ENCODE results near the gene FGFRL1.

Gene FGFRL1

DNA sequence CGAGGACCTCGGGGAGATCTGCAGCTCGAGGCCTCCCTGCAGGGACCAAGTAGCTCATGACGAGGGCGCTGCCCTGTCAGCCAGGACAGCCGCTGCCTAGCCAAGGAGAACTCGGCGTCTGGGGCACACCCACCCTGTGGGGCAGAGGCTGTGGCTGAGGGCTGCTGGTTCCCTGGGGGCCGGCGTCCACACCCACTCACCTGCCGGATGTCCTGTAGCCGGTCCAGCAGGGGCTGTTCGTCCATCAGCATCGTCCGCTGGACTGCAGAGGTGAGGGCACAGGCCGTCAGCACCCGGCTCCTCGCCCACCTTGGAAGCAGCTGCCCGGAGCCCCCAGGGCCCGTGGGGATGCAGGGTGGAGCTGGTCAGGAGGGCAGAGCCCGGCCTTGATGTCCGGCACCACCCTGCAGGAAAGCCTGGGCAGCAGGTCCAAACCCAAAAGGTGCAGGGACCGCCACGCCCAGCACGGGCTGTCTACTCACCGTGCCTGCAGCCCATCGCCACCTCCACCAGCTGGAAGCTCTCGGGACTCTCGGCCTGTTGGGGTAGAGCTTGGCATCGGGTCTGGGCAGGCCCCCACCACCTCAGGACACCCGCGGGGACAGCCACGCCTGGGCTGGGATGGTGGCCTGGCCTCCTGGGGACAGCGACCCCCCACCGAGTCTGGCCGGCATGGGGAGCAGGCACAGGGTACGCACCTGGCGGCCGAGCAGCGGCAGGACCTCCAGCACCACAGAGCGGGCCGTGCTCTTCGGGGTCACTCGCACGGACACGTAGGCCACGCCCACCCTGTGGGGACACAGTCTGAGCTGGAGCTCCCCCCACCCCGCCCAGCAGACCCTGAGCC is 44.9 kb upstream of the FGFRL1 start:
- Histone ChIP-seq H3K36me3 (ENCODE audit: insufficient read depth, insufficient read length, low read length) (peaks cover 51% of the 10 kb centered on the region), H3K9me3 (ENCODE audit: insufficient read depth, low read length) (no peaks in the 10 kb centered on the region), H3K4me1 (ENCODE audit: insufficient read depth, insufficient read length) (peaks cover 23% of the 10 kb centered on the region), H3K27me3 (ENCODE audit: insufficient read depth, insufficient read length) (peaks cover 6% of the 10 kb centered on the region), H3K4me3 (ENCODE audit: insufficient read length, low read depth) (no peak overlapping the region), H3K9ac (ENCODE audit: insufficient read length, low read depth) (no peak overlapping the region)
- TF ChIP-seq YY1 (IDR thresholded peaks at IDR 0.05; ENCODE audit: insufficient read depth, insufficient read length) (no peak), SUZ12 (IDR thresholded peaks at IDR 0.05; ENCODE audit: extremely low read depth, insufficient read depth, insufficient read length) (no peak), ZNF274 (IDR thresholded peaks at IDR 0.05; ENCODE audit: low read depth, low read length) (no peak)
- DNase-seq (ENCODE audit: low read depth, low spot score), result no peak

DNA sequence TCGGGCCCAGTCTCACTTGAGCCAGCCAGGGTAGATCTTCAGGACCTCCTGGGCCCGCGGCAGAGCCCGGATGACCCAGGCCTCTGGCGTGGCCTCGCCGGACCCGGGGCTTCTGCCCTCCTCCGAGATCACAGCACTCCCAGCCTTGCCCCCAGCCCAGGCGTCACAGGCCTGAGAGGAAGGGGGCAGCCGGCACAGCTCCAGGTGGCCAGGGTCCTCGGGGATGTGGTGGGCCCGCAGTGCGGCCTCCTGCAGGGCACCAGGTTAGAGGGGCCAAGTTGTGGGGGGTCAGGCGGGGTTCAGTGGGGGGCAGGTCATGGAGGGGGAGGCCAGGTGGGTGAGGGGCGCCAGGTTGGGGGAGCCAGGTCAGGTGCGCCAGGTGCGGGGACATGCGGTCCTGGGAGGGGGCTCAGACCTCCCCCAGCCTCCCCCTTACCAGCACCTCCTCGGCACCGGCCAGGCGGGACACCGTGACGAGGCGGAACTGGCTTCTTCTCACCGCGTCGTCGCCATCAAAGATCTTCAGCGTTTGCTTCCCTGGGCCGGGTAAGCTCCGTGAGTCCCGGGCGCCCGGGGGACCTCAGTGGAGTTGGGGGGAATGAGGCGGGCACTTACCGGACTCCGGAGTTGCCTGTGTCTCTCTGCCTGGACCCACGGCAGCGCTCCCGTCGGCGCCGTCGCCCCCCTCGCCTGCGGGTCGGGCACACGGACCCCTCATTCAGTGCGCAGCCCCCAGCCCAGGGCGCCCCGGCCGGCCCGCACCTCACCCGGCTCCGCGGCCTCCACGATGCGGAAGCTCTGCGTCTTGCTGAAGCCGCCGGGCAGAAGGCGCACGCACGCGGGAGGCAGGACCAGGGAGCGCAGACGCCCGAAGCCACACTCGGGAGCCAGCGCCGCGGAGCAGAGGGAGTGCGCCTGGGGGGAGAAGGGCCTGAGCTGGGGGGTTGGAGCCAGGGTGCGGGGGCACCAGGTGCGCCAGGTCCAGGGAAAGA is 44.0 kb upstream of the FGFRL1 start:
- peaks cover 26% of the 10 kb centered on the region for H3K4me1 ChIP-seq (ENCODE audit: insufficient read depth, insufficient read length)
- DNase-seq (ENCODE audit: low read depth, low spot score), result no peak
- H3K27me3 ChIP-seq (ENCODE audit: insufficient read depth, insufficient read length), result peaks cover 15% of the 10 kb centered on the region
- no peaks in the 10 kb centered on the region for H3K9me3 ChIP-seq (ENCODE audit: insufficient read depth, low read length)
- no peak overlapping the region for H3K4me3 ChIP-seq (ENCODE audit: insufficient read length, low read depth)
- H3K9ac ChIP-seq (ENCODE audit: insufficient read length, low read depth), result no peak overlapping the region
- TF ChIP-seq SUZ12 (IDR thresholded peaks at IDR 0.05; ENCODE audit: extremely low read depth, insufficient read depth, insufficient read length) (no peak), YY1 (IDR thresholded peaks at IDR 0.05; ENCODE audit: insufficient read depth, insufficient read length) (no peak), ZNF274 (IDR thresholded peaks at IDR 0.05; ENCODE audit: low read depth, low read length) (no peak)
- peaks cover 42% of the 10 kb centered on the region for H3K36me3 ChIP-seq (ENCODE audit: insufficient read depth, insufficient read length, low read length)

DNA sequence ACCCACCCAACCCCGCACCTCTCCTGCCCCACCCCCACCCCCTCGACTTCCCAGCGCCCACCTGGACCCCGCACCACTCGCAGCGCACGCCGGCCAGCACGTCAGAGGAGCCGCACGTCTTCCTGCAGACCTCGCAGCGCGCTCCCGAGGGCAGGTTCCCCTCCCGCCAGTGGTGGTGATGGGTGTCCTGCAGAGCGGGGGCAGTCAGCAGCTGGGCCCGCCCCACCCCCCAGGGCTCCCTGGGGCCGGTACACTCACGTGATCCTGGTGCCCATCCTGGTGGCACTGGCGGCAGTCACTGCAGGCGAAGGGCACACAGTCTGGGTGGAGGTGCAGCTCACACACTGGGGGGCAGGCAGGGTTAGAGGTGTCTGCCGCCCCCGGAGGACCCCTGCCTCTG is 43.2 kb upstream of the FGFRL1 start:
- no peak overlapping the region for H3K4me3 ChIP-seq (ENCODE audit: insufficient read length, low read depth)
- no peak for DNase-seq (ENCODE audit: low read depth, low spot score)
- no peak overlapping the region for H3K9ac ChIP-seq (ENCODE audit: insufficient read length, low read depth)
- peaks cover 23% of the 10 kb centered on the region for H3K27me3 ChIP-seq (ENCODE audit: insufficient read depth, insufficient read length)
- H3K9me3 ChIP-seq (ENCODE audit: insufficient read depth, low read length), result no peaks in the 10 kb centered on the region
- H3K4me1 ChIP-seq (ENCODE audit: insufficient read depth, insufficient read length), result peaks cover 26% of the 10 kb centered on the region
- no peak for TF ChIP-seq YY1 (IDR thresholded peaks at IDR 0.05; ENCODE audit: insufficient read depth, insufficient read length)
- no peak for TF ChIP-seq ZNF274 (IDR thresholded peaks at IDR 0.05; ENCODE audit: low read depth, low read length)
- H3K36me3 ChIP-seq (ENCODE audit: insufficient read depth, insufficient read length, low read length), result peaks cover 36% of the 10 kb centered on the region

DNA sequence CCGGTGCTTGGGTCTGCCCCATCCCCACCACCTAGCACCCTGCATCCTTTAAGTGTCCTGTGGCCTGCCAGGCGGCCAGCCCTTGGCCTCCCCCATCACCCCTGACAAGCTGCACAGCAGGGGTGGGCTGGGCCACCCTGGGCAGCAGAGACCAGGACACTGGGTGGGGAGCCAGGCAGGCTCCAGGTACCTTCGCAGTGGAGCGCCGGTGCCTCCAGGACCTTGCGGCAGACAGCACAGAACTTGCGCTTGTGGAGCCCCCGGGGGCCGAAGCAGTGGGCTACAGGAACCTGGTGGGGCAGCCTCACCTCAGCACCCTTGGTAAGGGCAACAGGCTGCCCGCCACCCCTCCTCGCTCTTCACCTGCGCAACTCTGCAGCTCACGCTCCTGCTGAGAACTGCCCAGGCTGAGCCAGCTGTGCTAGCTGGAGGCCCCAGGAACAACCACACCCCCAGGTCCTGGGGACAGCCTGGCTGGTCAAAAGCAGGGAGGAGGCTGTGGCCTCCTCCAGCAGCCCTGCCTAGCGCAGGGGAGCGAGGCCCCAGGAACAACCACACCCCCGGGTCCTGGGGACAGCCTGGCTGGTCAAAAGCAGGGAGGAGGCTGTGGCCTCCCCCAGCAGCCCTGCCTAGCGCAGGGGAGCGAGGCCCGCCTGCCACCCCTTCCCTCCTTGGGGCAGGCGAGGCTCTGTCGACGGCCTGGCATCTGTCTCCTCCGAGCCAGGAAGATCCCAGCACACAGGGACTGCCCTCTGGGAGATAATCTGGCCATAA is 42.6 kb upstream of the FGFRL1 start:
- Histone ChIP-seq H3K4me1 (ENCODE audit: insufficient read depth, insufficient read length) (peaks cover 28% of the 10 kb centered on the region), H3K4me3 (ENCODE audit: insufficient read length, low read depth) (no peak overlapping the region), H3K36me3 (ENCODE audit: insufficient read depth, insufficient read length, low read length) (peaks cover 32% of the 10 kb centered on the region), H3K9me3 (ENCODE audit: insufficient read depth, low read length) (no peaks in the 10 kb centered on the region), H3K27me3 (ENCODE audit: insufficient read depth, insufficient read length) (peaks cover 25% of the 10 kb centered on the region), H3K9ac (ENCODE audit: insufficient read length, low read depth) (peak overlapping the region; percentile 51)
- TF ChIP-seq SUZ12 (IDR thresholded peaks at IDR 0.05; ENCODE audit: extremely low read depth, insufficient read depth, insufficient read length) (no peak), YY1 (IDR thresholded peaks at IDR 0.05; ENCODE audit: insufficient read depth, insufficient read length) (no peak), ZNF274 (IDR thresholded peaks at IDR 0.05; ENCODE audit: low read depth, low read length) (no peak)
- no peak for DNase-seq (ENCODE audit: low read depth, low spot score)

DNA sequence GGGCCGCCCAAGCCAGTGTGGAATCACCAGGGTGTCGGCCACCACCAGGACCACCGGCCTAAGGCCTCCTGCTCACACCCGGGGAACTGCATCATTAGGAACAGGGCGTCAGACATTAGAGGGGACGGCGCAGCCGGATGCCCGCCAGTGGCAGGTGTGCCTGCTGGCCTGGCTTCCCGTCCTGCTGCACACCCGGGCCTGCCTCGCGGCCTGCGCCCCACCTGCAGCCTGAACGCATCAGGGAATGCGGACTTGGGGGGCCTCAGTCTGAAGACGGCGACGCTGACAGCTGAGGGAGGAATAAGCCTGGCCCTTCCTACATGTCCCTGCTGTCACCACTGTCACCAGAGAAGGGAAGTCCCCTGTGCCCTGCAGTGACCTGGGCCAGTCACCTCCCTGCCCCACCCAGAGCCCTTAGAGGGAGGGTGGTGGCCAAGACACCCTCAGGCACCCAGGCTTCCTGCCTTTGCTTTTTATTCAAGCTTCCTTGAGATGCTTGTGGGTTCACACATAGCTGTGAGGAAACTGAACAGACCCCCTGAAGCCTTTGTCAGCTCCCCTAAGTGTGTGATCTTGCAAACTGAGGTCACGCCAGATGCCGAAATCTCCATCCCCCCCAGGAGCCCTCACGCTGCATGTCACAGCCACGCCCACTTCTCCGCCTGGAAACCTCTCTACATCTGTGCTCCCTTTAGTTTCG is 41.2 kb upstream of the FGFRL1 start:
- Histone ChIP-seq H3K9ac (ENCODE audit: insufficient read length, low read depth) (peak overlapping the region; percentile 50), H3K9me3 (ENCODE audit: insufficient read depth, low read length) (peaks cover 12% of the 10 kb centered on the region; the same call in 1 of the 2 replicates), H3K4me1 (ENCODE audit: insufficient read depth, insufficient read length) (peaks cover 28% of the 10 kb centered on the region), H3K4me3 (ENCODE audit: insufficient read length, low read depth) (no peak overlapping the region), H3K36me3 (ENCODE audit: insufficient read depth, insufficient read length, low read length) (peaks cover 18% of the 10 kb centered on the region), H3K27me3 (ENCODE audit: insufficient read depth, insufficient read length) (peaks cover 38% of the 10 kb centered on the region)
- DNase-seq (ENCODE audit: low read depth, low spot score), result no peak
- TF ChIP-seq SUZ12 (IDR thresholded peaks at IDR 0.05; ENCODE audit: extremely low read depth, insufficient read depth, insufficient read length), result no peak
- no peak for TF ChIP-seq ZNF274 (IDR thresholded peaks at IDR 0.05; ENCODE audit: low read depth, low read length)
- TF ChIP-seq YY1 (IDR thresholded peaks at IDR 0.05; ENCODE audit: insufficient read depth, insufficient read length), result no peak

DNA sequence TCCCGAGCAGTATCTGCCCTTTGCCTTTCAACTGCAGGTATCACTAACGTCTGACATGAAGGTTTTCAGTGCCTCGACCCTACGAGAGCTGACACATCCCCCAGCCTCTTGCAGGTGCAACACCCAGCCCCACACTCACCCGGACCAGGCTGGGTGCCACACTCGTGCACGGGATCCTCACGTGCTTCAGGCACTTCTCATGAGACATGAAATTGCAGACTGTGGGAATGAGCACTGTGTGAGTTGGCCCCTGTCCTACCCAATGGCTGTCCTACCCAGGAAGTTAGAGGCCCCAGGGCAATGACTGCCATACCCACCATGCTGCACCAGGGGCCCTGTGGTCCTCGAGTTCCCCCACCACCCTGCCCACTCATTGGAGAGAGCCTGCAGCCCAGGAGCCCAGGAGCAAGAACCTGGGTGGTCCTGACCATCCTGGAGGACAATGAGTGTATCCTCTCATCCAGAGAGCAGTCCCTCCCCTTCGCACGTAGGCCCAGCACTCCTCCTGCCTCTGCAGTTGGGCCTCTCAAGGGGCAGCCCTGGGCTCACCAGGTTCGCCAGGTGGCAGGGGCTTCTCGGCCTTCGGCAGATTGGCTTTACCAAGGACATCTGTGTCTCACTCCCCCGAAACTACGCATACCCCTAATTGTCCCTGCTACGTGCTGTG is 40.4 kb upstream of the FGFRL1 start:
- Histone ChIP-seq H3K4me1 (ENCODE audit: insufficient read depth, insufficient read length) (peaks cover 26% of the 10 kb centered on the region), H3K9me3 (ENCODE audit: insufficient read depth, low read length) (peaks cover 15% of the 10 kb centered on the region; the same call in 1 of the 2 replicates), H3K36me3 (ENCODE audit: insufficient read depth, insufficient read length, low read length) (peaks cover 11% of the 10 kb centered on the region), H3K9ac (ENCODE audit: insufficient read length, low read depth) (peak overlapping the region; percentile 50), H3K4me3 (ENCODE audit: insufficient read length, low read depth) (no peak overlapping the region), H3K27me3 (ENCODE audit: insufficient read depth, insufficient read length) (peaks cover 38% of the 10 kb centered on the region)
- DNase-seq (ENCODE audit: low read depth, low spot score), result no peak
- no peak for TF ChIP-seq ZNF274 (IDR thresholded peaks at IDR 0.05; ENCODE audit: low read depth, low read length)
- no peak for TF ChIP-seq YY1 (IDR thresholded peaks at IDR 0.05; ENCODE audit: insufficient read depth, insufficient read length)
